Heart left ventricle (tissue), 13 donors: ENCODE data around the gene GLO1.

Experiments
- POLR2A ChIP-seq, 2 donors: fragments of 450-650 bp; IDR thresholded peaks; one replicate each; pipeline ENCODE4 v1.6.1; 2017; ENCODE audit warnings: antibody characterized with exemption in 2 of 2, mild to moderate bottlenecking in 2 of 2, moderate library complexity in 2 of 2
- TF ChIP-seq, protein P1 (sequence below), 12 donors: fragments of 200-600 bp; sonication (generic) in 4 of 12; IDR thresholded peaks; one replicate each; pipeline versions ENCODE4 v1.5.0 to v1.8.0; 2018 to 2022; ENCODE audit warnings: antibody characterized with exemption in 12 of 12, mild to moderate bottlenecking in 5 of 12
- donor health status: ischemic (EF 13 %, LVEDD 7.1; RV severe dilation, severe dysfunction).
- donor health status: DM: no; HTN: yes; CAD: no.
- donor health status: DM: no; HTN: no; CAD: no.
- donor health status: ischemic (EF 25% LVEDD 6.9; RV normal size, moderate dysfunction).
- donor health status: ischemic (EF 25% LVEDD 5.7; RV mildly dilated, moderate dysfunction).
- donor health status: ischemic (EF 35%, LVEDD 5.7; RV mildly dilated, moderate dysfunction).
- donor health status: nonischemic (EF 11% LVEDD 7.7; RV severe dilation, severe dysfunction).
- donor health status: DM: yes; HTN: yes; CAD: no.
- donor health status: PGD.
- donor health status: ischemic (EF 29% LVEDD 5.4; RV normal size, mild dysfunction).
- donor health status: nonischemic (EF 23%, LVEDD 6.1; RV moderate dilation, normal function).

DNA sequence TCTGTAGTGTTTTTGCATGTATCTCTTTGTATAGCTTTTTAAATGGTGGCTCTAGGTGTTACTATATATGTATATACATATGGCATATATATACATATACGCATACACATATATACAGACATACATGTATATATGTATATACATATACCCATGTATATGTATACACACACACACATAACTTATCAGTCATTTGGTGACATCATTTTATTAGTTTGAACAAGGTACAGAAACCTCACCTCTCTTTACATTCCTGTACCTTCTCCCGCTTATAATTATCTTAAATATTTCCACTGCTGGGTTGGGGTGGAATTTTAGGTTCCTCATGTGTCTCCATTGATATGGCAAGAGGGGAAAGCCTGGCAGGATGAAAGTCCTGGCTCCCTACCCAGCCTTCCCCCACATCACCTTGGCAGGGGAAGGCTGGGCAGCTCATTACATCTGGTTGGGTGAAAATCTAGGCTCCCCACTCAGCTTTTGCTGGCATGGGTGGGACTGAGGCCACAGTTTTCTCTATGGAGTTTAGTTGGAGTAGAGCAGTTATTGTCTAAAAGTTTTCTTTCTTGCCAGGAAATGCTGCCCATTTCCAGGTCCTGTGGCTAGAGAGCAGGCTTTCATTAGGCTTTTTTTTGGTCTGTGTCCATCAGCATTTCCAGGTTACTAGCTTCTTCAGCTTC lies 7.6 kb downstream of the GLO1 start:
- TF ChIP-seq, protein P1, sequence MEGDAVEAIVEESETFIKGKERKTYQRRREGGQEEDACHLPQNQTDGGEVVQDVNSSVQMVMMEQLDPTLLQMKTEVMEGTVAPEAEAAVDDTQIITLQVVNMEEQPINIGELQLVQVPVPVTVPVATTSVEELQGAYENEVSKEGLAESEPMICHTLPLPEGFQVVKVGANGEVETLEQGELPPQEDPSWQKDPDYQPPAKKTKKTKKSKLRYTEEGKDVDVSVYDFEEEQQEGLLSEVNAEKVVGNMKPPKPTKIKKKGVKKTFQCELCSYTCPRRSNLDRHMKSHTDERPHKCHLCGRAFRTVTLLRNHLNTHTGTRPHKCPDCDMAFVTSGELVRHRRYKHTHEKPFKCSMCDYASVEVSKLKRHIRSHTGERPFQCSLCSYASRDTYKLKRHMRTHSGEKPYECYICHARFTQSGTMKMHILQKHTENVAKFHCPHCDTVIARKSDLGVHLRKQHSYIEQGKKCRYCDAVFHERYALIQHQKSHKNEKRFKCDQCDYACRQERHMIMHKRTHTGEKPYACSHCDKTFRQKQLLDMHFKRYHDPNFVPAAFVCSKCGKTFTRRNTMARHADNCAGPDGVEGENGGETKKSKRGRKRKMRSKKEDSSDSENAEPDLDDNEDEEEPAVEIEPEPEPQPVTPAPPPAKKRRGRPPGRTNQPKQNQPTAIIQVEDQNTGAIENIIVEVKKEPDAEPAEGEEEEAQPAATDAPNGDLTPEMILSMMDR (IDR thresholded peaks at IDR 0.05): no peak
- TF ChIP-seq POLR2A (IDR thresholded peaks at IDR 0.05): no peak
